HEK293 (cell line): Measurements from ENCODE around the gene TFE3.

Experiments used
- GFI1B ChIP-seq: fragments of 450-650 bp; formaldehyde crosslinking; IDR thresholded peaks from 2 replicates; pipeline ENCODE4 v1.5.1; 2016; ENCODE audit warnings: missing biosample characterization, missing genetic modification characterization
- GLIS2 ChIP-seq: fragments of 450-650 bp; formaldehyde crosslinking; IDR thresholded peaks from 2 replicates; pipeline ENCODE4 v1.5.1; 2016; ENCODE audit warnings: missing biosample characterization, missing genetic modification characterization
- HOXC10 ChIP-seq: sonication (generic); formaldehyde crosslinking; IDR thresholded peaks from 2 replicates; pipeline ENCODE4 v1.8.1; 2023; ENCODE audit warnings: mild to moderate bottlenecking, missing genetic modification reagents
- HOXD13 ChIP-seq: sonication (generic); formaldehyde crosslinking; IDR thresholded peaks from 2 replicates; pipeline ENCODE4 v1.8.0; 2022; ENCODE audit warnings: missing genetic modification reagents, borderline replicate concordance
- KLF10 ChIP-seq: fragments of 450-650 bp; IDR thresholded peaks from 2 replicates; pipeline ENCODE4 v1.5.1; 2018; ENCODE audit warnings: missing biosample characterization, mild to moderate bottlenecking, missing genetic modification characterization
- KLF9 ChIP-seq: fragments of 450-650 bp; formaldehyde crosslinking; IDR thresholded peaks from 2 replicates; pipeline ENCODE4 v1.5.1; 2016; ENCODE audit warnings: missing biosample characterization, missing genetic modification characterization, low read depth
- MEIS1 ChIP-seq: sonication (generic); formaldehyde crosslinking; IDR thresholded peaks from 2 replicates; pipeline ENCODE4 v1.8.1; 2022; ENCODE audit warnings: missing genetic modification reagents, mild to moderate bottlenecking, borderline replicate concordance
- MYNN ChIP-seq: fragments of 450-650 bp; formaldehyde crosslinking; IDR thresholded peaks from 2 replicates; pipeline ENCODE4 v1.5.1; 2016; ENCODE audit warnings: missing biosample characterization, missing genetic modification characterization, borderline replicate concordance
- TRIM28 ChIP-seq: IDR thresholded peaks from 2 replicates; pipeline ENCODE4 v1.6.1; 2011; ENCODE audit warnings: low read length, control low read depth, borderline replicate concordance
- YY2 ChIP-seq: fragments of 450-650 bp; formaldehyde crosslinking; IDR thresholded peaks from 2 replicates; pipeline ENCODE4 v1.5.1; 2016; ENCODE audit warnings: missing biosample characterization, missing genetic modification characterization
- ZBTB48 ChIP-seq: fragments of 450-650 bp; formaldehyde crosslinking; IDR thresholded peaks from 2 replicates; pipeline ENCODE4 v1.5.1; 2016; ENCODE audit warnings: missing biosample characterization, missing genetic modification characterization
- ZBTB8A ChIP-seq: fragments of 450-650 bp; formaldehyde crosslinking; IDR thresholded peaks from 2 replicates; pipeline ENCODE4 v1.5.1; 2016; ENCODE audit warnings: missing biosample characterization, missing genetic modification characterization
- ZEB2 ChIP-seq: fragments of 450-650 bp; formaldehyde crosslinking; IDR thresholded peaks from 2 replicates; pipeline ENCODE4 v1.5.1; 2016; ENCODE audit warnings: missing biosample characterization, missing genetic modification characterization
- ZFP3 ChIP-seq: fragments of 450-650 bp; formaldehyde crosslinking; IDR thresholded peaks from 2 replicates; pipeline ENCODE4 v1.5.1; 2016; ENCODE audit warnings: low read depth, missing biosample characterization, missing genetic modification characterization
- ZFP41 ChIP-seq: fragments of 450-650 bp; formaldehyde crosslinking; IDR thresholded peaks from 2 replicates; pipeline ENCODE4 v1.5.1; 2016; ENCODE audit warnings: missing biosample characterization, missing genetic modification characterization, borderline replicate concordance
- ZNF133 ChIP-seq: fragments of 450-650 bp; formaldehyde crosslinking; IDR thresholded peaks from 2 replicates; pipeline ENCODE4 v1.5.1; 2016; ENCODE audit warnings: missing biosample characterization, missing genetic modification characterization
- ZNF140 ChIP-seq: fragments of 450-650 bp; formaldehyde crosslinking; IDR thresholded peaks from 2 replicates; pipeline ENCODE4 v1.5.1; 2016; ENCODE audit warnings: missing biosample characterization, missing genetic modification characterization
- ZNF324 ChIP-seq: fragments of 450-650 bp; formaldehyde crosslinking; IDR thresholded peaks from 2 replicates; pipeline ENCODE4 v1.5.1; 2016; ENCODE audit warnings: missing biosample characterization, missing genetic modification characterization
- ZNF366 ChIP-seq: fragments of 450-650 bp; formaldehyde crosslinking; conservative IDR thresholded peaks from 2 replicates; pipeline ENCODE4 v1.5.1; 2016; ENCODE audit warnings: missing biosample characterization, missing genetic modification characterization
- ZNF37A ChIP-seq: fragments of 450-650 bp; IDR thresholded peaks from 2 replicates; pipeline ENCODE4 v1.5.1; 2018; ENCODE audit warnings: missing biosample characterization, missing genetic modification characterization
- ZNF433 ChIP-seq: fragments of 450-650 bp; formaldehyde crosslinking; IDR thresholded peaks from 2 replicates; pipeline ENCODE4 v1.5.1; 2016; ENCODE audit warnings: missing biosample characterization, missing genetic modification characterization, low read depth
- ZNF548 ChIP-seq: fragments of 450-650 bp; formaldehyde crosslinking; IDR thresholded peaks from 2 replicates; pipeline ENCODE4 v1.5.1; 2016; ENCODE audit warnings: missing biosample characterization, missing genetic modification characterization
- ZNF626 ChIP-seq: fragments of 450-650 bp; sonication (Bioruptor Pico); formaldehyde crosslinking; IDR thresholded peaks from 2 replicates; pipeline ENCODE4 v1.5.1; 2018; ENCODE audit warnings: missing biosample characterization, missing genetic modification characterization, inconsistent platforms
- ZNF670 ChIP-seq: fragments of 450-650 bp; formaldehyde crosslinking; IDR thresholded peaks from 2 replicates; pipeline ENCODE4 v1.5.1; 2016; ENCODE audit warnings: missing biosample characterization, missing genetic modification characterization, low read depth
- TF ChIP-seq, protein P1 (sequence below): fragments of 450-650 bp; formaldehyde crosslinking; IDR thresholded peaks from 2 replicates; pipeline ENCODE4 v1.5.1; 2016; ENCODE audit warnings: missing biosample characterization, missing genetic modification characterization
- TF ChIP-seq, protein P2 (sequence below): fragments of 450-650 bp; formaldehyde crosslinking; IDR thresholded peaks from 2 replicates; pipeline ENCODE4 v1.5.1; 2016; ENCODE audit warnings: missing biosample characterization, missing genetic modification characterization
- TF ChIP-seq, protein P3 (sequence below): fragments of 450-650 bp; formaldehyde crosslinking; IDR thresholded peaks from 2 replicates; pipeline ENCODE4 v1.5.1; 2016; ENCODE audit warnings: missing biosample characterization, missing genetic modification characterization
- TF ChIP-seq, protein P4 (sequence below): fragments of 450-650 bp; formaldehyde crosslinking; IDR thresholded peaks from 2 replicates; pipeline ENCODE4 v1.5.1; 2016; ENCODE audit warnings: missing biosample characterization, missing genetic modification characterization
- TF ChIP-seq, protein P5 (sequence below): fragments of 450-650 bp; formaldehyde crosslinking; IDR thresholded peaks from 2 replicates; pipeline ENCODE4 v1.5.1; 2017; ENCODE audit warnings: missing biosample characterization, missing genetic modification characterization
- TF ChIP-seq, protein P6 (sequence below): fragments of 450-650 bp; formaldehyde crosslinking; IDR thresholded peaks from 2 replicates; pipeline ENCODE4 v1.5.1; 2016; ENCODE audit warnings: missing biosample characterization, missing genetic modification characterization

TFE3 gene

DNA sequence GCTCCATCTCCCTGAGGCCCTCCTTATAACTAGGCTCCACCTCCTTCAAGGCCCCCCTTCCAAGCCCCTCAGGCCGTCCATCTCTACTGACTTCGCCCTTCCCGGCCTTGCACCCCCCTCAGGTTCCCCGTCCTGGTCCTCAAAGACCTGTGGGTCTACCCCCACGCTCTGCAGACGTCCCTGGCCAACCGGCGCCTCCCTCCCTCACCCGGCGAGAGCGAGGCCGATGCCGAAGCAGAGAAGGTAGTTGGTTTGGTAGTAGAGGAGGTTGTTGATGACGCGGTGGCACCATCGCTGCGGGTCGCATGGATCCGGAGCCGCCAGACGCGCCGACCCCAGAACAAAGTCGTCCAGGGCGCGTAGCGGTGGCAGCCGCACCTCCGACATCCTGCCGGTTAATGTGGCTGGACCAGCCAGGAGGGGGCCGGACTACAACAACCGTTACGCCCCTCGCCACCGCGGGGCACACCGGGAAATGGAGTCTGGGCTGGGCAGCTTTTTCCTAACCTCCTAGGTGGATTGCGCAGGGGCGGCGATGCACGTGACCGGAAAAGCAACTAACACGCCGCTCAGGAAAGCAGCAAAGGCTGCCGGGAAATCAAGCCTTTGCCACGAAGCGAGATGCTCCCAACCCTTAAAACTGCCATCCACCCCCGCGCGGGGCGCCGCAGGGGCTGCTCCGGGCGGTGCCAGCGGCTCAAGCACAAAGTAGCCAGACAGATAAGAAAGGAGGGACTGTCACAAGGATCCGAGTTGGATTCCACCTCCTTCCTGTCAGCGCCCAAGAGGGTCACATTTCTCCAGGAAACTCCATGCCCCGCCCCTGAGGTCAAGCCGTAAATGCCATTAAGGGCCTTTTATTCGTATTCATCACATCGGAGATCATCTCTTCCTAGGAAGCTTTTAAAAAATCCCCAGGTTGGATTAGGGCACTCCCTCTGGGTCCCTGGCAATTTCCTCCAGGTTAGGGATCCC, 30.7 kb upstream of the TFE3 start, which contains the start of gene PRAF2 (continued):
- TF ChIP-seq ZNF37A (tag by site-specific recombination) (no peak), ZNF324 (tag by site-specific recombination) (0 out of 2 replicates have a peak, but pooled peaks have one; percentile 31), ZNF670 (tag by site-specific recombination) (no peak), GFI1B (tag by site-specific recombination) (no peak), ZNF433 (tag by site-specific recombination) (no peak), ZNF133 (tag by site-specific recombination) (no peak), ZFP41 (tag by site-specific recombination) (no peak), HOXD13 (no peak), ZEB2 (tag by site-specific recombination) (peak; percentile 46; the same call in 1 of the 2 replicates), KLF9 (tag by site-specific recombination) (no peak), ZNF548 (no peak), MEIS1 (CRISPR knock-in tag) (no peak), ZNF626 (tag by site-specific recombination) (no peak), GLIS2 (tag by site-specific recombination) (peak; percentile 80), ZNF366 (tag by site-specific recombination) (0 out of 2 replicates have a peak, but pooled peaks have one; percentile 9), ZFP3 (tag by site-specific recombination) (no peak), ZBTB48 (tag by site-specific recombination) (peak; percentile 73), TRIM28 (no peak), ZNF140 (tag by site-specific recombination) (no peak), HOXC10 (CRISPR knock-in tag) (0 out of 2 replicates have a peak, but pooled peaks have one; percentile 71), MYNN (tag by site-specific recombination) (no peak), YY2 (tag by site-specific recombination) (no peak), KLF10 (0 out of 2 replicates have a peak, but pooled peaks have one; percentile 36), ZBTB8A (tag by site-specific recombination) (peak; percentile 4; the same call in 1 of the 2 replicates)
- TF ChIP-seq, protein P1, sequence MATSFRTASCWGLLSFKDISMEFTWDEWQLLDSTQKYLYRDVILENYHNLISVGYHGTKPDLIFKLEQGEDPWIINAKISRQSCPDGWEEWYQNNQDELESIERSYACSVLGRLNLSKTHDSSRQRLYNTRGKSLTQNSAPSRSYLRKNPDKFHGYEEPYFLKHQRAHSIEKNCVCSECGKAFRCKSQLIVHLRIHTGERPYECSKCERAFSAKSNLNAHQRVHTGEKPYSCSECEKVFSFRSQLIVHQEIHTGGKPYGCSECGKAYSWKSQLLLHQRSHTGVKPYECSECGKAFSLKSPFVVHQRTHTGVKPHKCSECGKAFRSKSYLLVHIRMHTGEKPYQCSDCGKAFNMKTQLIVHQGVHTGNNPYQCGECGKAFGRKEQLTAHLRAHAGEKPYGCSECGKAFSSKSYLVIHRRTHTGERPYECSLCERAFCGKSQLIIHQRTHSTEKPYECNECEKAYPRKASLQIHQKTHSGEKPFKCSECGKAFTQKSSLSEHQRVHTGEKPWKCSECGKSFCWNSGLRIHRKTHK (tag by site-specific recombination): no peak
- TF ChIP-seq, protein P2, sequence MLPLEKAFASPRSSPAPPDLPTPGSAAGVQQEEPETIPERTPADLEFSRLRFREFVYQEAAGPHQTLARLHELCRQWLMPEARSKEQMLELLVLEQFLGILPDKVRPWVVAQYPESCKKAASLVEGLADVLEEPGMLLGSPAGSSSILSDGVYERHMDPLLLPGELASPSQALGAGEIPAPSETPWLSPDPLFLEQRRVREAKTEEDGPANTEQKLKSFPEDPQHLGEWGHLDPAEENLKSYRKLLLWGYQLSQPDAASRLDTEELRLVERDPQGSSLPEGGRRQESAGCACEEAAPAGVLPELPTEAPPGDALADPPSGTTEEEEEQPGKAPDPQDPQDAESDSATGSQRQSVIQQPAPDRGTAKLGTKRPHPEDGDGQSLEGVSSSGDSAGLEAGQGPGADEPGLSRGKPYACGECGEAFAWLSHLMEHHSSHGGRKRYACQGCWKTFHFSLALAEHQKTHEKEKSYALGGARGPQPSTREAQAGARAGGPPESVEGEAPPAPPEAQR (tag by site-specific recombination): no peak
- TF ChIP-seq, protein P3, sequence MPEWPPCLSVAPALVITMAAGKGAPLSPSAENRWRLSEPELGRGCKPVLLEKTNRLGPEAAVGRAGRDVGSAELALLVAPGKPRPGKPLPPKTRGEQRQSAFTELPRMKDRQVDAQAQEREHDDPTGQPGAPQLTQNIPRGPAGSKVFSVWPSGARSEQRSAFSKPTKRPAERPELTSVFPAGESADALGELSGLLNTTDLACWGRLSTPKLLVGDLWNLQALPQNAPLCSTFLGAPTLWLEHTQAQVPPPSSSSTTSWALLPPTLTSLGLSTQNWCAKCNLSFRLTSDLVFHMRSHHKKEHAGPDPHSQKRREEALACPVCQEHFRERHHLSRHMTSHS (tag by site-specific recombination): no peak
- TF ChIP-seq, protein P4, sequence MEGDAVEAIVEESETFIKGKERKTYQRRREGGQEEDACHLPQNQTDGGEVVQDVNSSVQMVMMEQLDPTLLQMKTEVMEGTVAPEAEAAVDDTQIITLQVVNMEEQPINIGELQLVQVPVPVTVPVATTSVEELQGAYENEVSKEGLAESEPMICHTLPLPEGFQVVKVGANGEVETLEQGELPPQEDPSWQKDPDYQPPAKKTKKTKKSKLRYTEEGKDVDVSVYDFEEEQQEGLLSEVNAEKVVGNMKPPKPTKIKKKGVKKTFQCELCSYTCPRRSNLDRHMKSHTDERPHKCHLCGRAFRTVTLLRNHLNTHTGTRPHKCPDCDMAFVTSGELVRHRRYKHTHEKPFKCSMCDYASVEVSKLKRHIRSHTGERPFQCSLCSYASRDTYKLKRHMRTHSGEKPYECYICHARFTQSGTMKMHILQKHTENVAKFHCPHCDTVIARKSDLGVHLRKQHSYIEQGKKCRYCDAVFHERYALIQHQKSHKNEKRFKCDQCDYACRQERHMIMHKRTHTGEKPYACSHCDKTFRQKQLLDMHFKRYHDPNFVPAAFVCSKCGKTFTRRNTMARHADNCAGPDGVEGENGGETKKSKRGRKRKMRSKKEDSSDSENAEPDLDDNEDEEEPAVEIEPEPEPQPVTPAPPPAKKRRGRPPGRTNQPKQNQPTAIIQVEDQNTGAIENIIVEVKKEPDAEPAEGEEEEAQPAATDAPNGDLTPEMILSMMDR (tag by site-specific recombination): peak; percentile 55
- TF ChIP-seq, protein P5, sequence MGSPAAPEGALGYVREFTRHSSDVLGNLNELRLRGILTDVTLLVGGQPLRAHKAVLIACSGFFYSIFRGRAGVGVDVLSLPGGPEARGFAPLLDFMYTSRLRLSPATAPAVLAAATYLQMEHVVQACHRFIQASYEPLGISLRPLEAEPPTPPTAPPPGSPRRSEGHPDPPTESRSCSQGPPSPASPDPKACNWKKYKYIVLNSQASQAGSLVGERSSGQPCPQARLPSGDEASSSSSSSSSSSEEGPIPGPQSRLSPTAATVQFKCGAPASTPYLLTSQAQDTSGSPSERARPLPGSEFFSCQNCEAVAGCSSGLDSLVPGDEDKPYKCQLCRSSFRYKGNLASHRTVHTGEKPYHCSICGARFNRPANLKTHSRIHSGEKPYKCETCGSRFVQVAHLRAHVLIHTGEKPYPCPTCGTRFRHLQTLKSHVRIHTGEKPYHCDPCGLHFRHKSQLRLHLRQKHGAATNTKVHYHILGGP (tag by site-specific recombination): no peak
- TF ChIP-seq, protein P6, sequence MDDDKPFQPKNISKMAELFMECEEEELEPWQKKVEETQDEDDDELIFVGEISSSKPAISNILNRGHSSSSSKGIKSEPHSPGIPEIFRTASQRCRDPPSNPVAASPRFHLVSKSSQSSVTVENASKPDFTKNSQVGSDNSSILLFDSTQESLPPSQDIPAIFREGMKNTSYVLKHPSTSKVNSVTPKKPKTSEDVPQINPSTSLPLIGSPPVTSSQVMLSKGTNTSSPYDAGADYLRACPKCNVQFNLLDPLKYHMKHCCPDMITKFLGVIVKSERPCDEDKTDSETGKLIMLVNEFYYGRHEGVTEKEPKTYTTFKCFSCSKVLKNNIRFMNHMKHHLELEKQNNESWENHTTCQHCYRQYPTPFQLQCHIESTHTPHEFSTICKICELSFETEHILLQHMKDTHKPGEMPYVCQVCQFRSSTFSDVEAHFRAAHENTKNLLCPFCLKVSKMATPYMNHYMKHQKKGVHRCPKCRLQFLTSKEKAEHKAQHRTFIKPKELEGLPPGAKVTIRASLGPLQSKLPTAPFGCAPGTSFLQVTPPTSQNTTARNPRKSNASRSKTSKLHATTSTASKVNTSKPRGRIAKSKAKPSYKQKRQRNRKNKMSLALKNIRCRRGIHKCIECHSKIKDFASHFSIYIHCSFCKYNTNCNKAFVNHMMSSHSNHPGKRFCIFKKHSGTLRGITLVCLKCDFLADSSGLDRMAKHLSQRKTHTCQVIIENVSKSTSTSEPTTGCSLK (tag by site-specific recombination): no peak
